GM23338 (cell line): ENCODE measurements around the gene CD93. TPM values are rescaled to one million over a fixed set of nuclear protein-coding genes. Genes with fewer than 3 reads are reported as not detected.

Experiments
- ATAC-seq: fragments of 200-7000 bp; cut with Tn5 transposase; 3 replicates; pipeline ENCODE4 v1.9.1; 2020
- DNase-seq: peaks from one replicate; pipeline ENCODE4 v3.0.0-alpha.2; 2015; ENCODE audit warnings: low spot score
- H2AFZ ChIP-seq: fragments of 200-600 bp; sonication (generic); 2 replicates; pipeline ENCODE4 v1.8.0; 2016; ENCODE audit warnings: antibody characterized with exemption, mild to moderate bottlenecking, moderate library complexity
- H3F3A ChIP-seq: fragments of 200-600 bp; sonication (generic); replicated peaks from 2 replicates; pipeline ENCODE4 v1.8.0; 2017; ENCODE audit warnings: antibody characterized with exemption, mixed run types, low read depth
- H3K27ac ChIP-seq: fragments of 200-600 bp; sonication (generic); 2 replicates; pipeline ENCODE4 v1.6.1; 2016; ENCODE audit warnings: low read depth
- H3K27me3 ChIP-seq: fragments of 200-600 bp; sonication (generic); 2 replicates; pipeline ENCODE4 v1.8.0; 2016; ENCODE audit warnings: mild to moderate bottlenecking, mixed run types, moderate library complexity; ENCODE audit not compliant: insufficient read depth
- H3K36me3 ChIP-seq: fragments of 200-600 bp; sonication (generic); 2 replicates; pipeline ENCODE4 v1.8.0; 2016; ENCODE audit warnings: mild to moderate bottlenecking; ENCODE audit not compliant: insufficient read depth
- H3K4me1 ChIP-seq: fragments of 200-600 bp; sonication (generic); 2 replicates; pipeline ENCODE4 v1.8.0; 2016; ENCODE audit warnings: mild to moderate bottlenecking, moderate library complexity; ENCODE audit not compliant: insufficient read depth
- H3K4me2 ChIP-seq: fragments of 200-600 bp; sonication (generic); 2 replicates; pipeline ENCODE4 v1.7.1; 2017; ENCODE audit warnings: mixed run types
- H3K4me3 ChIP-seq: fragments of 200-600 bp; sonication (generic); 2 replicates; pipeline ENCODE4 v1.6.1; 2016; ENCODE audit warnings: mixed run types
- H3K79me2 ChIP-seq: fragments of 200-600 bp; sonication (generic); replicated peaks from 2 replicates; pipeline ENCODE4 v1.8.0; 2017; ENCODE audit warnings: mild to moderate bottlenecking; ENCODE audit not compliant: insufficient read depth
- H3K9me2 ChIP-seq: fragments of 200-600 bp; sonication (generic); 2 replicates; pipeline ENCODE4 v1.8.0; 2017; ENCODE audit not compliant: insufficient read depth
- H4K20me1 ChIP-seq: fragments of 200-600 bp; sonication (generic); replicated peaks from 2 replicates; pipeline ENCODE4 v1.8.0; 2017; ENCODE audit warnings: mild to moderate bottlenecking; ENCODE audit not compliant: insufficient read depth
- H3K27ac Mint-ChIP-seq: 2 replicates; pipeline ENCODE4 v1.8.0; 2020; ENCODE audit warnings: inconsistent platforms, mild to moderate bottlenecking, moderate library complexity, mixed read lengths
- H3K27me3 Mint-ChIP-seq: 3 replicates; pipeline ENCODE4 v1.8.0; 2022; ENCODE audit warnings: low read depth, mild to moderate bottlenecking, moderate library complexity, mixed read lengths, inconsistent platforms; ENCODE audit not compliant: insufficient read depth, poor library complexity
- H3K36me3 Mint-ChIP-seq: 3 replicates; pipeline ENCODE4 v1.8.0; 2021; ENCODE audit warnings: low read depth, mild to moderate bottlenecking, inconsistent platforms, moderate library complexity, mixed read lengths
- H3K4me1 Mint-ChIP-seq: 3 replicates; pipeline ENCODE4 v1.8.0; 2020; ENCODE audit warnings: mild to moderate bottlenecking, inconsistent platforms, mixed read lengths
- H3K4me3 Mint-ChIP-seq: 3 replicates; pipeline ENCODE4 v1.8.0; 2021; ENCODE audit warnings: moderate library complexity, mild to moderate bottlenecking, inconsistent platforms, mixed read lengths
- H3K9me3 Mint-ChIP-seq: 3 replicates; pipeline ENCODE4 v1.8.0; 2020; ENCODE audit warnings: moderate library complexity, mild to moderate bottlenecking, inconsistent platforms, mixed read lengths
- EZH2phosphoT487 ChIP-seq: fragments of 200-600 bp; sonication (generic); IDR thresholded peaks from one replicate; pipeline ENCODE4 v1.8.1; 2018; ENCODE audit warnings: antibody characterized with exemption; ENCODE audit not compliant: unreplicated experiment
- POLR2AphosphoS5 ChIP-seq: IDR thresholded peaks from 2 replicates; pipeline ENCODE4 v1.6.1; 2016; ENCODE audit warnings: antibody characterized with exemption, low read depth
- polyA plus RNA-seq: library from polyadenylated mRNA; unstranded; fragments of >200 nt; fragmentation: Nextera tagmentation; extraction: Ambion mirVana; gene quantifications from 2 replicates; pipeline ENCODE4 v1.2.1, GENCODE V29; 2016
- total RNA-seq: library from RNA; depleted of rRNA; stranded (reverse); fragments of >200 nt; shearing (Covaris generic); gene quantifications from 2 replicates; pipeline ENCODE4 v1.2.3, GENCODE V29; 2014
- TF ChIP-seq, protein P1 (sequence below): IDR thresholded peaks from 2 replicates; pipeline ENCODE4 v1.6.1; 2016; ENCODE audit warnings: antibody characterized with exemption
- TF ChIP-seq, protein P2 (sequence below): fragments of 250-450 bp; sonication (Bioruptor Pico); IDR thresholded peaks from 2 replicates; pipeline ENCODE4 v1.5.0; 2020; ENCODE audit warnings: mild to moderate bottlenecking, moderate library complexity
- TF ChIP-seq, protein P3 (sequence below): IDR thresholded peaks from one replicate; pipeline ENCODE4 v1.6.1; 2018; ENCODE audit warnings: antibody characterized with exemption; ENCODE audit not compliant: unreplicated experiment

The CD93 gene
- total and polyA plus RNA-seq, 2 experiments from 2014 or later = 0.03 TPM; not detected in 1

DNA sequence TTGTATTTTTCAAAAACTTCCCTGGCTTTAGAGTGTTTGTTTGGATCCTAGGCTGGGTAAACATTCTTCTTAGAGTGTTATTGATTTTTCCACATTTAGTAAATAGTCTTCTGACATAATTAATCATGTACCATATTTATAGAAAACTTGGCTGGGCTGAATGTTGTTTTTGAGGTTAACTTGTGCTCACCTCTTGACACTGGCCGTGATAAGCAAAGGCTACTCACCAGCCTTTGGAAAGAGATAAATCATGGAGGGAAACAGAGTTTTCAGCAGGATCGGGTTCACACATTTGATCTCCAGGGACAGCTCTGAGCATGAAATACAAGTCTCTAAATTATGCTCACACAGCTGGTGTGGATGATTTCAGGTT lies 6.2 kb upstream of the CD93 start:
- H3K36me3 Mint-ChIP-seq = no peaks in the 10 kb centered on the region
- no peak overlapping the region for H3K27ac ChIP-seq
- no peaks in the 10 kb centered on the region for H3K27me3 ChIP-seq
- H3K4me3 Mint-ChIP-seq = no peak overlapping the region
- TF ChIP-seq EZH2phosphoT487 (no peak), POLR2AphosphoS5 (no peak)
- TF ChIP-seq, protein P1, sequence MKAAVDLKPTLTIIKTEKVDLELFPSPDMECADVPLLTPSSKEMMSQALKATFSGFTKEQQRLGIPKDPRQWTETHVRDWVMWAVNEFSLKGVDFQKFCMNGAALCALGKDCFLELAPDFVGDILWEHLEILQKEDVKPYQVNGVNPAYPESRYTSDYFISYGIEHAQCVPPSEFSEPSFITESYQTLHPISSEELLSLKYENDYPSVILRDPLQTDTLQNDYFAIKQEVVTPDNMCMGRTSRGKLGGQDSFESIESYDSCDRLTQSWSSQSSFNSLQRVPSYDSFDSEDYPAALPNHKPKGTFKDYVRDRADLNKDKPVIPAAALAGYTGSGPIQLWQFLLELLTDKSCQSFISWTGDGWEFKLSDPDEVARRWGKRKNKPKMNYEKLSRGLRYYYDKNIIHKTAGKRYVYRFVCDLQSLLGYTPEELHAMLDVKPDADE = no peak
- TF ChIP-seq, protein P2, sequence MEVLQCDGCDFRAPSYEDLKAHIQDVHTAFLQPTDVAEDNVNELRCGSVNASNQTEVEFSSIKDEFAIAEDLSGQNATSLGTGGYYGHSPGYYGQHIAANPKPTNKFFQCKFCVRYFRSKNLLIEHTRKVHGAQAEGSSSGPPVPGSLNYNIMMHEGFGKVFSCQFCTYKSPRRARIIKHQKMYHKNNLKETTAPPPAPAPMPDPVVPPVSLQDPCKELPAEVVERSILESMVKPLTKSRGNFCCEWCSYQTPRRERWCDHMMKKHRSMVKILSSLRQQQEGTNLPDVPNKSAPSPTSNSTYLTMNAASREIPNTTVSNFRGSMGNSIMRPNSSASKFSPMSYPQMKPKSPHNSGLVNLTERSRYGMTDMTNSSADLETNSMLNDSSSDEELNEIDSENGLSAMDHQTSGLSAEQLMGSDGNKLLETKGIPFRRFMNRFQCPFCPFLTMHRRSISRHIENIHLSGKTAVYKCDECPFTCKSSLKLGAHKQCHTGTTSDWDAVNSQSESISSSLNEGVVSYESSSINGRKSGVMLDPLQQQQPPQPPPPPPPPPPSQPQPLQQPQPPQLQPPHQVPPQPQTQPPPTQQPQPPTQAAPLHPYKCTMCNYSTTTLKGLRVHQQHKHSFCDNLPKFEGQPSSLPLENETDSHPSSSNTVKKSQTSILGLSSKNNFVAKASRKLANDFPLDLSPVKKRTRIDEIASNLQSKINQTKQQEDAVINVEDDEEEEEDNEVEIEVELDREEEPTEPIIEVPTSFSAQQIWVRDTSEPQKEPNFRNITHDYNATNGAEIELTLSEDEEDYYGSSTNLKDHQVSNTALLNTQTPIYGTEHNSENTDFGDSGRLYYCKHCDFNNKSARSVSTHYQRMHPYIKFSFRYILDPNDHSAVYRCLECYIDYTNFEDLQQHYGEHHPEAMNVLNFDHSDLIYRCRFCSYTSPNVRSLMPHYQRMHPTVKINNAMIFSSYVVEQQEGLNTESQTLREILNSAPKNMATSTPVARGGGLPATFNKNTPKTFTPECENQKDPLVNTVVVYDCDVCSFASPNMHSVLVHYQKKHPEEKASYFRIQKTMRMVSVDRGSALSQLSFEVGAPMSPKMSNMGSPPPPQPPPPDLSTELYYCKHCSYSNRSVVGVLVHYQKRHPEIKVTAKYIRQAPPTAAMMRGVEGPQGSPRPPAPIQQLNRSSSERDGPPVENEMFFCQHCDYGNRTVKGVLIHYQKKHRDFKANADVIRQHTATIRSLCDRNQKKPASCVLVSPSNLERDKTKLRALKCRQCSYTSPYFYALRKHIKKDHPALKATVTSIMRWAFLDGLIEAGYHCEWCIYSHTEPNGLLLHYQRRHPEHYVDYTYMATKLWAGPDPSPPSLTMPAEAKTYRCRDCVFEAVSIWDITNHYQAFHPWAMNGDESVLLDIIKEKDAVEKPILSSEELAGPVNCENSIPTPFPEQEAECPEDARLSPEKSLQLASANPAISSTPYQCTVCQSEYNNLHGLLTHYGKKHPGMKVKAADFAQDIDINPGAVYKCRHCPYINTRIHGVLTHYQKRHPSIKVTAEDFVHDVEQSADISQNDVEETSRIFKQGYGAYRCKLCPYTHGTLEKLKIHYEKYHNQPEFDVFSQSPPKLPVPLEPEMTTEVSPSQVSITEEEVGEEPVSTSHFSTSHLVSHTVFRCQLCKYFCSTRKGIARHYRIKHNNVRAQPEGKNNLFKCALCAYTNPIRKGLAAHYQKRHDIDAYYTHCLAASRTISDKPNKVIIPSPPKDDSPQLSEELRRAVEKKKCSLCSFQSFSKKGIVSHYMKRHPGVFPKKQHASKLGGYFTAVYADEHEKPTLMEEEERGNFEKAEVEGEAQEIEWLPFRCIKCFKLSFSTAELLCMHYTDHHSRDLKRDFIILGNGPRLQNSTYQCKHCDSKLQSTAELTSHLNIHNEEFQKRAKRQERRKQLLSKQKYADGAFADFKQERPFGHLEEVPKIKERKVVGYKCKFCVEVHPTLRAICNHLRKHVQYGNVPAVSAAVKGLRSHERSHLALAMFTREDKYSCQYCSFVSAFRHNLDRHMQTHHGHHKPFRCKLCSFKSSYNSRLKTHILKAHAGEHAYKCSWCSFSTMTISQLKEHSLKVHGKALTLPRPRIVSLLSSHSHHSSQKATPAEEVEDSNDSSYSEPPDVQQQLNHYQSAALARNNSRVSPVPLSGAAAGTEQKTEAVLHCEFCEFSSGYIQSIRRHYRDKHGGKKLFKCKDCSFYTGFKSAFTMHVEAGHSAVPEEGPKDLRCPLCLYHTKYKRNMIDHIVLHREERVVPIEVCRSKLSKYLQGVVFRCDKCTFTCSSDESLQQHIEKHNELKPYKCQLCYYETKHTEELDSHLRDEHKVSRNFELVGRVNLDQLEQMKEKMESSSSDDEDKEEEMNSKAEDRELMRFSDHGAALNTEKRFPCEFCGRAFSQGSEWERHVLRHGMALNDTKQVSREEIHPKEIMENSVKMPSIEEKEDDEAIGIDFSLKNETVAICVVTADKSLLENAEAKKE (CRISPR knock-in tag) = no peak
- TF ChIP-seq, protein P3, sequence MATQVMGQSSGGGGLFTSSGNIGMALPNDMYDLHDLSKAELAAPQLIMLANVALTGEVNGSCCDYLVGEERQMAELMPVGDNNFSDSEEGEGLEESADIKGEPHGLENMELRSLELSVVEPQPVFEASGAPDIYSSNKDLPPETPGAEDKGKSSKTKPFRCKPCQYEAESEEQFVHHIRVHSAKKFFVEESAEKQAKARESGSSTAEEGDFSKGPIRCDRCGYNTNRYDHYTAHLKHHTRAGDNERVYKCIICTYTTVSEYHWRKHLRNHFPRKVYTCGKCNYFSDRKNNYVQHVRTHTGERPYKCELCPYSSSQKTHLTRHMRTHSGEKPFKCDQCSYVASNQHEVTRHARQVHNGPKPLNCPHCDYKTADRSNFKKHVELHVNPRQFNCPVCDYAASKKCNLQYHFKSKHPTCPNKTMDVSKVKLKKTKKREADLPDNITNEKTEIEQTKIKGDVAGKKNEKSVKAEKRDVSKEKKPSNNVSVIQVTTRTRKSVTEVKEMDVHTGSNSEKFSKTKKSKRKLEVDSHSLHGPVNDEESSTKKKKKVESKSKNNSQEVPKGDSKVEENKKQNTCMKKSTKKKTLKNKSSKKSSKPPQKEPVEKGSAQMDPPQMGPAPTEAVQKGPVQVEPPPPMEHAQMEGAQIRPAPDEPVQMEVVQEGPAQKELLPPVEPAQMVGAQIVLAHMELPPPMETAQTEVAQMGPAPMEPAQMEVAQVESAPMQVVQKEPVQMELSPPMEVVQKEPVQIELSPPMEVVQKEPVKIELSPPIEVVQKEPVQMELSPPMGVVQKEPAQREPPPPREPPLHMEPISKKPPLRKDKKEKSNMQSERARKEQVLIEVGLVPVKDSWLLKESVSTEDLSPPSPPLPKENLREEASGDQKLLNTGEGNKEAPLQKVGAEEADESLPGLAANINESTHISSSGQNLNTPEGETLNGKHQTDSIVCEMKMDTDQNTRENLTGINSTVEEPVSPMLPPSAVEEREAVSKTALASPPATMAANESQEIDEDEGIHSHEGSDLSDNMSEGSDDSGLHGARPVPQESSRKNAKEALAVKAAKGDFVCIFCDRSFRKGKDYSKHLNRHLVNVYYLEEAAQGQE = no peak
- H3K9me3 Mint-ChIP-seq = no peaks in the 10 kb centered on the region
- H3F3A ChIP-seq = no peaks in the 10 kb centered on the region
- no peak for ATAC-seq
- H3K27me3 Mint-ChIP-seq = no peaks in the 10 kb centered on the region
- H3K36me3 ChIP-seq = no peaks in the 10 kb centered on the region
- no peak for DNase-seq
- no peak overlapping the region for H3K27ac Mint-ChIP-seq
- H3K4me1 ChIP-seq = no peaks in the 10 kb centered on the region
- H3K4me3 ChIP-seq = no peak overlapping the region
- H3K4me2 ChIP-seq = no peak overlapping the region
- no peaks in the 10 kb centered on the region for H4K20me1 ChIP-seq
- no peaks in the 10 kb centered on the region for H3K79me2 ChIP-seq
- H3K4me1 Mint-ChIP-seq = peaks cover 19% of the 10 kb centered on the region
- H3K9me2 ChIP-seq = no peaks in the 10 kb centered on the region
- H2AFZ ChIP-seq = no peak overlapping the region
